Measurements from ENCODE around the gene TFB1M. TPM values are rescaled to one million over a fixed set of nuclear protein-coding genes. Genes with fewer than 3 reads are reported as not detected.

Gene TFB1M
- total RNA-seq, 2 donors from 2014 or later: 38.8 to 43.0 TPM

DNA sequence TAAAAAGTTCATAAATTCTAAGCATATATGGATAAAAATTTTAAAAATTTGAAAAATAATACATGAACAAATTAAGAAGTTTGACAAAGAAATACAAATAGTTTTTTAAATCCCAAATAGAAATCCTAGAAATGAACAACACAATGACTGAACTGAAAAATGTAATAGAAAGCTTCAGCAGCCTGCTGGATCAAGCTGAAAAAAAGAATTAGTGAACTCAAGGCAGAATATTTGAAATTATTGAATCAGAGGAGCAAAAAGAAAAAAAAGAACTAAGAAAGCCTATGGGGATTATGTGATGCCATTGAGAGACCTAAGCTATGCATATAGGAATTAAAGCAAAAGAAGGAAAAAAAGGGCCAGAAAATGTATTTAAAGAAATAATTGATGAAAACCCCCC lies 39.9 kb upstream of the TFB1M start:
- Mint-ChIP-seq H3K4me3 (no peak overlapping the region), H3K9me3 (peaks cover 13% of the 10 kb centered on the region), H3K27ac (no peak overlapping the region), H3K36me3 (ENCODE audit: low read depth) (no peaks in the 10 kb centered on the region), H3K27me3 (ENCODE audit: insufficient read depth) (no peaks in the 10 kb centered on the region), H3K4me1 (no peaks in the 10 kb centered on the region)
- H3K36me3 ChIP-seq (ENCODE audit: control insufficient read depth, insufficient read depth, low read length): no peaks in the 10 kb centered on the region
- H3K9me3 ChIP-seq (ENCODE audit: control insufficient read depth, low read length): peaks cover 22% of the 10 kb centered on the region
- no peak overlapping the region for H3K27ac ChIP-seq (ENCODE audit: low read depth, low read length)
- H3K4me1 ChIP-seq (ENCODE audit: control insufficient read depth, insufficient read depth, low read length): no peaks in the 10 kb centered on the region
- TF ChIP-seq, protein P1, sequence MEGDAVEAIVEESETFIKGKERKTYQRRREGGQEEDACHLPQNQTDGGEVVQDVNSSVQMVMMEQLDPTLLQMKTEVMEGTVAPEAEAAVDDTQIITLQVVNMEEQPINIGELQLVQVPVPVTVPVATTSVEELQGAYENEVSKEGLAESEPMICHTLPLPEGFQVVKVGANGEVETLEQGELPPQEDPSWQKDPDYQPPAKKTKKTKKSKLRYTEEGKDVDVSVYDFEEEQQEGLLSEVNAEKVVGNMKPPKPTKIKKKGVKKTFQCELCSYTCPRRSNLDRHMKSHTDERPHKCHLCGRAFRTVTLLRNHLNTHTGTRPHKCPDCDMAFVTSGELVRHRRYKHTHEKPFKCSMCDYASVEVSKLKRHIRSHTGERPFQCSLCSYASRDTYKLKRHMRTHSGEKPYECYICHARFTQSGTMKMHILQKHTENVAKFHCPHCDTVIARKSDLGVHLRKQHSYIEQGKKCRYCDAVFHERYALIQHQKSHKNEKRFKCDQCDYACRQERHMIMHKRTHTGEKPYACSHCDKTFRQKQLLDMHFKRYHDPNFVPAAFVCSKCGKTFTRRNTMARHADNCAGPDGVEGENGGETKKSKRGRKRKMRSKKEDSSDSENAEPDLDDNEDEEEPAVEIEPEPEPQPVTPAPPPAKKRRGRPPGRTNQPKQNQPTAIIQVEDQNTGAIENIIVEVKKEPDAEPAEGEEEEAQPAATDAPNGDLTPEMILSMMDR (conservative IDR thresholded peaks at IDR 0.05): no peak
- no peak for DNase-seq
- H3K27me3 ChIP-seq (ENCODE audit: control insufficient read depth, insufficient read depth, low read length, poor library complexity, severe bottlenecking): no peaks in the 10 kb centered on the region
- H3K4me3 ChIP-seq (ENCODE audit: low read length): no peak overlapping the region
- no peak overlapping the region for H3K9ac ChIP-seq (ENCODE audit: extremely low read depth, low read length, poor library complexity, severe bottlenecking)

DNA sequence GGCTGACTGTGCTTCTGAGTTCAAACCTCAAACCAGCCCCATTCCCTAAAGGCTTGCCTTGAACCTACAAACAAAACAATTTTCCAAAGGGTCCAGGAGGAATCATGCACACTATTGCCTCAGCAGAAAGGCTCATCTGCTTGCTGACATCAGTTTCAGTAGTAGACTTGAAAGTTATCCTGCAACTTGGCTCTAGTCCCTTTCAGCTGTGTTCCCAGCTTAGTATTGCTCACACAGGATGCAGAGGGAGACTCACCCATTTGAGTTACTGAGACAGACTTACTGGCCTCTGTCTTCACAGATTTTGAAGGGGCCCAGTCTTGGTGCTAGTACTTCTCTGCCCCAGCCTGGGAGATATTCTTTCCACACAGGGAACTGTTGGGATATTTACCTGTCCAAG lies 38.5 kb upstream of the TFB1M start:
- H3K36me3 Mint-ChIP-seq (ENCODE audit: low read depth): no peaks in the 10 kb centered on the region
- Histone ChIP-seq H3K9ac (ENCODE audit: extremely low read depth, low read length, poor library complexity, severe bottlenecking) (no peak overlapping the region), H3K9me3 (ENCODE audit: control insufficient read depth, low read length) (peaks cover 22% of the 10 kb centered on the region), H3K27ac (ENCODE audit: low read depth, low read length) (no peak overlapping the region), H3K27me3 (ENCODE audit: control insufficient read depth, insufficient read depth, low read length, poor library complexity, severe bottlenecking) (no peaks in the 10 kb centered on the region), H3K4me3 (ENCODE audit: low read length) (no peak overlapping the region), H3K4me1 (ENCODE audit: control insufficient read depth, insufficient read depth, low read length) (no peaks in the 10 kb centered on the region), H3K36me3 (ENCODE audit: control insufficient read depth, insufficient read depth, low read length) (no peaks in the 10 kb centered on the region)
- H3K9me3 Mint-ChIP-seq: peaks cover 13% of the 10 kb centered on the region
- no peak for DNase-seq
- H3K4me3 Mint-ChIP-seq: no peak overlapping the region
- H3K27me3 Mint-ChIP-seq (ENCODE audit: insufficient read depth): peaks cover 1% of the 10 kb centered on the region
- H3K27ac Mint-ChIP-seq: no peak overlapping the region
- H3K4me1 Mint-ChIP-seq: no peaks in the 10 kb centered on the region
- TF ChIP-seq, protein P1 (conservative IDR thresholded peaks at IDR 0.05): no peak

DNA sequence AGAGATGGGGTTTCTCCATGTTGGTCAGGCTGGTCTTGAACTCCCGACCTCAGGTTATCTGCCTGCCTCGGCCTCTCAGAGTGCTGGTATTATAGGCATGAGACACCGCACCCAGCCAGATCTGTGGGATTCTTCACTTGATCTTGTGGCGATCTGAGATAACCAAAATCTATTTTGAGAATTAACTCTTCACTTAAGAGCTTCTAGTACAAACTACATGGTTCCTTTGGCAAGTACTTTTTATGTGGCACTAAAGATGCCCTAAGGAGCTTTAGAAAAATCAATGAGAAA lies 37.8 kb upstream of the TFB1M start:
- Mint-ChIP-seq H3K27me3 (ENCODE audit: insufficient read depth) (peaks cover 1% of the 10 kb centered on the region), H3K36me3 (ENCODE audit: low read depth) (no peaks in the 10 kb centered on the region), H3K9me3 (peaks cover 16% of the 10 kb centered on the region), H3K4me1 (no peaks in the 10 kb centered on the region), H3K4me3 (no peak overlapping the region), H3K27ac (no peak overlapping the region)
- Histone ChIP-seq H3K27ac (ENCODE audit: low read depth, low read length) (no peak overlapping the region), H3K4me3 (ENCODE audit: low read length) (no peak overlapping the region), H3K27me3 (ENCODE audit: control insufficient read depth, insufficient read depth, low read length, poor library complexity, severe bottlenecking) (no peaks in the 10 kb centered on the region), H3K4me1 (ENCODE audit: control insufficient read depth, insufficient read depth, low read length) (no peaks in the 10 kb centered on the region), H3K9me3 (ENCODE audit: control insufficient read depth, low read length) (peaks cover 22% of the 10 kb centered on the region), H3K36me3 (ENCODE audit: control insufficient read depth, insufficient read depth, low read length) (no peaks in the 10 kb centered on the region), H3K9ac (ENCODE audit: extremely low read depth, low read length, poor library complexity, severe bottlenecking) (no peak overlapping the region)
- WGBS, 2 experiments (ENCODE audit: insufficient coverage in 1 of 2, insufficient read length in 1 of 2): 91 to 98% methylated on average over 4 of the region's 4 CpGs
- DNase-seq: no peak
- TF ChIP-seq, protein P1 (conservative IDR thresholded peaks at IDR 0.05): no peak
